Gastrocnemius medialis (tissue), 4 donors: Measurements from ENCODE around the gene CHP2. TPM values are rescaled to one million over a fixed set of nuclear protein-coding genes. Genes with fewer than 3 reads are reported as not detected.

Experiments used
- ATAC-seq, 2 donors: fragments of 150-250 bp; one replicate each; pipeline ENCODE4 v1.9.1; 2016
- DNase-seq, 2 donors: peaks; one replicate each; pipeline ENCODE4 v3.0.0-alpha.2; 2019
- H3K27ac ChIP-seq, 4 donors: fragments of 200-600 bp; sonication (generic); 1 replicate in 1 of 4; 2 replicates in 3 of 4; pipeline ENCODE4 v1.5.1; 2016 to 2018; ENCODE audit warnings: mild to moderate bottlenecking in 2 of 4, moderate library complexity in 1 of 4
- H3K27me3 ChIP-seq, 3 donors: fragments of 200-600 bp; sonication (generic) in 2 of 3; 1 replicate in 1 of 3; 2 replicates in 2 of 3; pipeline versions ENCODE4 v1.5.1 to v1.6.0; 2016 to 2019; ENCODE audit warnings: mild to moderate bottlenecking in 1 of 3, moderate library complexity in 1 of 3
- H3K36me3 ChIP-seq, 2 donors: fragments of 200-600 bp; sonication (generic) in 1 of 2; one replicate each; pipeline ENCODE4 v1.5.1; 2017 to 2018
- H3K4me1 ChIP-seq, 2 donors: fragments of 200-600 bp; sonication (generic) in 1 of 2; one replicate each; pipeline ENCODE4 v1.5.1; 2016 to 2017; ENCODE audit warnings: mild to moderate bottlenecking in 2 of 2
- H3K4me3 ChIP-seq, 4 donors: fragments of 200-600 bp; sonication (generic) in 3 of 4; 1 replicate in 1 of 4; 2 replicates in 3 of 4; pipeline ENCODE4 v1.5.1; 2016 to 2019; ENCODE audit warnings: mild to moderate bottlenecking in 2 of 4
- H3K9me3 ChIP-seq, 3 donors: fragments of 200-600 bp; sonication (generic) in 2 of 3; 1 replicate in 1 of 3; 2 replicates in 2 of 3; pipeline ENCODE4 v1.5.1; 2016 to 2019
- CTCF ChIP-seq, 5 experiments: fragments of 450-650 bp in 3 of 5; fragments of 200-600 bp in 2 of 5; sonication (generic) in 2 of 5; IDR thresholded peaks in 4 of 5; conservative IDR thresholded peaks in 1 of 5; 1 replicate in 4 of 5; 2 replicates in 1 of 5; pipeline ENCODE4 v1.5.1; 2016 to 2019; ENCODE audit warnings: antibody characterized with exemption in 5 of 5, mild to moderate bottlenecking in 3 of 5, moderate library complexity in 3 of 5
- POLR2A ChIP-seq, 2 donors: fragments of 450-650 bp; IDR thresholded peaks; one replicate each; pipeline ENCODE4 v1.6.1; 2017; ENCODE audit warnings: antibody characterized with exemption in 2 of 2, mild to moderate bottlenecking in 2 of 2, moderate library complexity in 2 of 2
- in situ Hi-C, 4 donors: fragments of 200-750 bp; cut with MboI; loops; one replicate each; pipeline versions ENCODE4 v1.15.0 to v1.8.0; 2017; ENCODE audit warnings: low sequenced_read_pairs in 4 of 4
- intact Hi-C: fragments of 100-400 bp; cut with DNase I; formaldehyde crosslinking; loops from one replicate; pipeline ENCODE4 v1.15.1; 2023; ENCODE audit warnings: low total_unique reads
- total RNA-seq, 4 donors: library from RNA; depleted of rRNA; stranded (reverse); fragments of >200 nt; gene quantifications; one replicate each; pipeline versions ENCODE4 v1.1.0 to v1.2.3, GENCODE V29; 2016

The CHP2 gene
- total RNA-seq, 4 donors from 2014 or later: 0.56 TPM; not detected in 3

GRCh38 chr16:23788685-23789084, 33.9 kb downstream of the CHP2 start:
- ATAC-seq: no peak
- intact Hi-C loops: no loop called here

GRCh38 chr16:23795378-23795777, 40.6 kb downstream of the CHP2 start:
- H3K27ac ChIP-seq: no peak overlapping the region
- no peaks in the 10 kb centered on the region for H3K4me1 ChIP-seq
- no peaks in the 10 kb centered on the region for H3K36me3 ChIP-seq
- H3K9me3 ChIP-seq: no peaks in the 10 kb centered on the region
- H3K4me3 ChIP-seq: no peak overlapping the region
- no peak for TF ChIP-seq CTCF (IDR thresholded peaks at IDR 0.05 in 4 of 5, conservative IDR thresholded peaks at IDR 0.05 in 1 of 5)
- TF ChIP-seq POLR2A (IDR thresholded peaks at IDR 0.05): no peak
- H3K27me3 ChIP-seq: no peaks in the 10 kb centered on the region
- in situ Hi-C loops: loop anchor here in 1 of 4 donors (25.0 kb wide), 1 partner anchor 217 kb away; no protein-coding TSS in a partner anchor
- ATAC-seq (no peak), DNase-seq (no peak)
- intact Hi-C loops: no loop called here

More at GRCh38 chr16:23788685-23789084, 33.9 kb downstream of the CHP2 start:
- Histone ChIP-seq H3K27ac (no peak overlapping the region), H3K4me1 (no peaks in the 10 kb centered on the region), H3K36me3 (no peaks in the 10 kb centered on the region), H3K4me3 (no peak overlapping the region), H3K9me3 (no peaks in the 10 kb centered on the region), H3K27me3 (no peaks in the 10 kb centered on the region)
- in situ Hi-C loops: loop anchor here in 1 of 4 donors (25.0 kb wide), 1 partner anchor 224 kb away; no protein-coding TSS in a partner anchor
- no peak for DNase-seq
- no peak for TF ChIP-seq POLR2A (IDR thresholded peaks at IDR 0.05)
- TF ChIP-seq CTCF (IDR thresholded peaks at IDR 0.05 in 4 of 5, conservative IDR thresholded peaks at IDR 0.05 in 1 of 5): no peak

DNA sequence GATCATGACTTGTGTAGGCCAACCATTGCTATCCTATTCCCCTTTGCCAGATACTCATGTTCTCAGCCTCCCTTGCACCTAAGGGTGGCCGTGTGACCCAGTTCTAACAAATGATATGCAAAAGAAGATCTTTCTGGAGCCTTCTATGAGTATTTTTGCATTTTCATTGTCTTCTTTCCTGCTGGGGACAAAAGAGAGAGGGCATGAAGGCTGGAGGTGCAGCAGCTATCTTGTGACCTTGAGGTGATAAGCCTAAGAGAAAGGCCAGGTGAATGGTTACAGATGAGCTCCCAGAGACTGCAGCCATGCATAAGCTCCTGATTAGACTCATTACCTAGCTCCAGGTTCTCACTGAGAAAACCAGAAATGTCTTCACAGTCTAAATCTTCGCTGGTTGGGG, 42.1 kb downstream of the CHP2 start:
- ATAC-seq (no peak), DNase-seq (no peak)
- Histone ChIP-seq H3K9me3 (no peaks in the 10 kb centered on the region), H3K27me3 (no peaks in the 10 kb centered on the region), H3K4me3 (no peak overlapping the region), H3K27ac (no peak overlapping the region), H3K36me3 (no peaks in the 10 kb centered on the region), H3K4me1 (no peaks in the 10 kb centered on the region)
- intact Hi-C loops (no loop called here), in situ Hi-C loops (loop anchor here in 1 of 4 donors (25.0 kb wide), 1 partner anchor 215 kb away; no protein-coding TSS in a partner anchor)
- TF ChIP-seq POLR2A (IDR thresholded peaks at IDR 0.05) (no peak), CTCF (IDR thresholded peaks at IDR 0.05 in 4 of 5, conservative IDR thresholded peaks at IDR 0.05 in 1 of 5) (no peak)

DNA sequence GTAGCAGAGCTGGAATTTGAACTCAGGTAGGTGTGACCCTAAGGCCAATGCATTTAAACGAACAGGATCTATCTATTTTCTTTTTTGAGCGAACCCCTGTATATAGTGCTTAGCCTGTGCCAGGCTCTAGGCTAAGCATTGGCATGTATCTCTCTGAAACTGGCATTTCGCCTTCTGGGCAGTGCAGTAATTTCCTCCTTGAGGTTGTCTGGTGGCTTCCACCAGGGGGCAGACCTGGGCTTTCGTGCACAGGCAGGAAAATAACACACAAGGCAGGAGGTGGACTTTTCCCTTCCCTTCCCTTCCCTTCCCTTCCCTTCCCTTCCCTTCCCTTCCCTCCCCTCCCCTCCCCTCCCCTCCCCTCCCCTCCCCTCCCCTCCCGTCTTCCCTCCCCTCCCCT, 46.6 kb downstream of the CHP2 start:
- TF ChIP-seq POLR2A (IDR thresholded peaks at IDR 0.05) (no peak), CTCF (IDR thresholded peaks at IDR 0.05 in 4 of 5, conservative IDR thresholded peaks at IDR 0.05 in 1 of 5) (peak in 3 of 5 experiments; percentile 25 to 43 (median 38))
- Histone ChIP-seq H3K9me3 (no peaks in the 10 kb centered on the region), H3K36me3 (no peaks in the 10 kb centered on the region), H3K27me3 (no peaks in the 10 kb centered on the region), H3K27ac (no peak overlapping the region), H3K4me1 (no peaks in the 10 kb centered on the region), H3K4me3 (no peak overlapping the region)
- intact Hi-C loops (loop anchor here (10.0 kb wide), 1 partner anchor 213 kb away; no protein-coding TSS in a partner anchor), in situ Hi-C loops (no loop called here)
- DNase-seq (peak; percentile 12 to 25), ATAC-seq (no peak)

GRCh38 chr16:23802776-23803175, 48.0 kb downstream of the CHP2 start:
- DNase-seq: no peak
- ATAC-seq: no peak
- in situ Hi-C loops: no loop called here
- no peaks in the 10 kb centered on the region for H3K9me3 ChIP-seq
- no peak for TF ChIP-seq CTCF (IDR thresholded peaks at IDR 0.05 in 4 of 5, conservative IDR thresholded peaks at IDR 0.05 in 1 of 5)
- no peak for TF ChIP-seq POLR2A (IDR thresholded peaks at IDR 0.05)
- H3K4me3 ChIP-seq: no peak overlapping the region
- no peaks in the 10 kb centered on the region for H3K4me1 ChIP-seq
- no peaks in the 10 kb centered on the region for H3K27me3 ChIP-seq
- intact Hi-C loops: loop anchor here (10.0 kb wide), 1 partner anchor 212 kb away; no protein-coding TSS in a partner anchor
- H3K27ac ChIP-seq: no peak overlapping the region
- H3K36me3 ChIP-seq: no peaks in the 10 kb centered on the region
